ENCODE measurements around the gene COPS2. TPM values are rescaled to one million over a fixed set of nuclear protein-coding genes. Genes with fewer than 3 reads are reported as not detected.

Gene COPS2
- total RNA-seq, 1 donor from 2014 or later = 40.7 TPM

Small RNAs within 50 kb of the gene (small RNA-seq; reads per million reads assigned to genes)
- not detected for gene MIR4716
- not detected for gene RF00019
- gene RN7SL307P = not detected

Other genes starting within 250 kb of the COPS2 start
- gene SHC4, start 191.7 kb downstream of the COPS2 start, total RNA-seq = 2.1 TPM
- 20.4 TPM for gene SECISBP2L, start 109.2 kb downstream of the COPS2 start, total RNA-seq
- 50.1 TPM for gene GALK2, start 14.6 kb upstream of the COPS2 start, total RNA-seq